TTC549 (cell line): ENCODE measurements around the gene MRTFA.
"Not testable (repeated sequence)": the region's sequence is repeated elsewhere in the genome, so short reads cannot be mapped to it uniquely, and the experiment has no call there.

Source experiments
- FAIRE-seq: peaks from 2 replicates; lab custom pipeline; 2012; peaks lifted over from hg19 to GRCh38; lab: Jason Lieb, UNC

MRTFA gene

DNA sequence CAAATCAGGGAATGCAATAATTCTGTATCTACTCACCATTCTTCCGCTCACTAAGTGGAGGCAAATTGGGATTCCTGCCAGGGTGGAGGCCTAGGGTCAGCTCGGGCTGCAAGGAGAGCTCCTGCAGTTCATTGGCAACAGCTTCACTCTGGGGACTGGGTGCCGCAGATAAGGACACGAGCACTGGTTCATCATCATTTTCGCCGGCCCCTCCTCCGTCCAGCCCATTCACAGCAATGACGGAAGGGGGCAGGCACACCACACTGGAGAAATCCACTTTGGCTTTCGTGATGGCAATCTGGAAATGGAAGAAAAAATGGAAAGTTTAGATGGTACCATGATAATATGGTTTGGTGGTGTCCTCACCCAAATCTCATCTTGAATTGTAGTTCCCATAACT lies 84.4 kb downstream of the MRTFA start:
- no peak for FAIRE-seq

- no peak for FAIRE-seq
Measured at GRCh38 chr22:40547729-40548143, 88.8 kb downstream of the MRTFA start.

DNA sequence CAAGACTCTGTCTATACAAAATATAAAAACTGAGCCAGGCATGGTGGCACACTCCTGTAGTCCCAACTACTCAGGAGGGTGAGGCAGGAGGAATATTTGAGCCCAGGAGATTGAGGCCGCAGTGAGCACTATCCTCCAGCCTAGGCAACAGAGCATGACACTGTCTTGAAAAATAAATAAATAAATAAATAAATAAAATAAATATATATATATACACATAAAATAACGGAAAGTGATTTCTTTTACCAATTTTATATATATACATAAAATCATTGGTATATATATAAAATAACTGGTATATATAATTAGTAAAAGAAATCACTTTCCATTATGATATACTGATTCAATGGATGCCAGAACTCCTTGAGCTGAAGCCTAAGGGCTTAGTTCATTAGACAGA lies 91.8 kb downstream of the MRTFA start:
- peak; percentile 76 for FAIRE-seq

- FAIRE-seq, result no peak
Measured at GRCh38 chr22:40542821-40543540, 93.5 kb downstream of the MRTFA start.

DNA sequence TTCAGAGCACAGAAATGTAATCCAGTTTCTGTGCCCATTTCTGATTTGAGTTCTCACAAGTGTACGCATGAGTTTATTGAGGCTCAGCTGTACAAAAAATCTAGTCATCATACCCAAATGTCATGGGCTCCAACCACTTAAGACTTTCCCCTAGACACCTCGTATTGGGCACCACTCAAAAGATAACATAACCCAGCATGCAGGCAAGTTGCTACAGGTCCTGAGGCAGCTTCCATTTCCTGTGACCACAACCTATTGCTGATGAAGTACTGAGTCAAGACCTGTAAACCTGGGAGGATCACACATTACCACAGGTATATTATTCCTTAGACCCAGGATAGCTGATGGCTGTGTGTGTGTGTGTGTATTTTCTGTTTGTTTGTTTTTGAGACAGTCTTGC lies 95.2 kb downstream of the MRTFA start:
- FAIRE-seq, result no peak

DNA sequence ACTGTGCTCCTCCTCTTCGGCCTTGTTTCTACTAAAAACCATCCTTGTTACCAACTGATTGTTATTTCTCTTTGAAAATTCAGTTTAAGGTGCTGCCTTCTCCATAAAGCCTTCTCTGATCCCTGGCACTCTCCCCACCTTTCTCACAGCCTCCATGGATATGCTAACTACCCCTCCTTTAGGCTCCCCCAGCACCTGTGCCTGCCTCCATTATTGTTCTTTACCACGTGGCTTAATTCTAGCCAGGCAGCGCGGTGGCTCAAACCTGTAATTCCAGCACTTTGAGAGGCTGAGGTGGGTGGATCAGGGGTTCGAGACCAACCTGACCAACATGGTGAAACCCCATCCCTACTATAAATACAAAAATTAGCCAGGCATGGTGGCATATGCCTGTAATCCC lies 96.3 kb downstream of the MRTFA start:
- no peak for FAIRE-seq

- not testable (repeated sequence) for FAIRE-seq
Measured at GRCh38 chr22:40536149-40536548, 100.4 kb downstream of the MRTFA start.

GRCh38 chr22:40535642-40536041 lies 100.9 kb downstream of the MRTFA start:
- FAIRE-seq, result no peak

DNA sequence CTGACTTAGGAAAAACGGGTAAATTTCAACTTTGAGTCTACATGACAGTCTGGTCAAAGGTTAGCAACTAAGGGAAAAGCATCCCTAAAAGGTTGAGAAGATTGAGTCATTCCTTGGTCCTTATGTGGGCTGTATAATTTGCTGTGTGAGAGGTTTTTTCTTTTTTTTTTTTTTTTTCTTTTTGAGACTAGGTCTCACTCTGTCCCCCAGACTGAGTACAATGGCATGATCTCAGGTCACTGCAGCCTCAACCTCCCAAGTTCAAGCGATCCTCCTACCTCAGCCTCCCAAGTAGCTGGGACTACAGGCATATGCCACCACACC lies 101.4 kb downstream of the MRTFA start:
- no peak for FAIRE-seq

- FAIRE-seq, result no peak
Measured at GRCh38 chr22:40534379-40535188, 101.9 kb downstream of the MRTFA start.

GRCh38 chr22:40533712-40534378 lies 102.7 kb downstream of the MRTFA start:
- peak; percentile 9 for FAIRE-seq

DNA sequence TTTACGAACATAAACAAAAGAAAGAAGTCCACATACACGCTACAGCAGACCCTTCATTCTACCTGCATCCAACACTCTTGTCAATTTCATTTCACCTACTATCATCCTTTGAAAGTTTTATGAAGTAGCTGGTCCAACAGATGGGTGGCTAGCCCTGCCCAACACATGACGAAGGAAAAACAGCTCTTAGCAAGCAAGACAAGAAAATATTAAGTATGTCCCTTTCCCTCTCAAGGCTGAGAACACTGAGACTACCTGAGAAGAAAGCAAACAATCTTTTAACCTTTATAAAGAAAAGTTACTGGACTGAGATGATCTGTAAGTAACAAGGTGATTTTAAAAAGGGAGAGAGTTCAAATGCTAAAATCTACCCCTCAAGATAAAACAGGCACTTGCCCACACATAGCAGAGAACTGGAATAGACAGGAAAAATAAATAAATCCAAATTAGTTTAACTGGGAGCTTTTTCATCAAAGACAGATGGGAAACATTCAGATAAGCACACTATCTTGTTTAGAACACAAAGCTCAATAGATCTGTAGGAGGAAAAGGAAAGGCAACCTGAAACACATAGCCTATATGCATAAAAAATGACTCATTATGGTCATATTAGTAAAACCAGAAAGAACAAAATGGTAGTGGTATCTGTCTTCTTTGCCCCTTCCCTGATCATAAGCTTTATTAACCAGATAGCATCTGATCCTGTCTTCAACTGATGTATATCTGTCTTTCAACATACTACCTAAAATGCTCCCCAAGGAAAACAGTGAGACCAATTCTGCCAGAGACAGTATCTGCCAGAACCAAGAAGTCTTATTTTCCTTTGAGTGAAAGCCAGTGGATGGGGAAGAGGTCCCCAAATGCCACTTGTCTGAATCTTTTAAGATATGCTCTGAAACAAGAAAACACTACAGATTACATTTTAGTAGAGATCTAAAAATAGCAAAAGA lies 104.3 kb downstream of the MRTFA start:
- no peak for FAIRE-seq

GRCh38 chr22:40530391-40530790 lies 106.1 kb downstream of the MRTFA start:
- FAIRE-seq, result not testable (repeated sequence)

GRCh38 chr22:40529821-40530220 lies 106.7 kb downstream of the MRTFA start:
- no peak for FAIRE-seq

DNA sequence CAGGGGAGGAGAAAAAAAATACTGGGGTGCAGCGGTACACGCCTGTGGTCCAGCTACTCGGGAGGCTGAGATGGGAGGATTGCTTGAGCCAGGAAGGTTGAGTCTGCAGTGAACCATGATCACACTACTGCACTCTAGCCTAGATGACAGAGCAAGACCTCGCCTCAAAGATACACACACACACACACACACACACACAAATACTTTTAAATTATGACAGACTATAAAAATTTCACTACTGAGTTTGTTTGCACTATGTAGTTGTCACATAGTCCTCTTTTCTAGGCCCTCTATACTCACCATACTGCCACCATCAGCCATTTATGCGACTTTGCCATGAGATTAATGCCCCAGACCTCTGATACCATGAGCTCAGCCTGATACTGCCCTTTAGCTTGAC lies 109.6 kb downstream of the MRTFA start:
- no peak for FAIRE-seq

- FAIRE-seq, result no peak
Measured at GRCh38 chr22:40525250-40525884, 111.2 kb downstream of the MRTFA start.

DNA sequence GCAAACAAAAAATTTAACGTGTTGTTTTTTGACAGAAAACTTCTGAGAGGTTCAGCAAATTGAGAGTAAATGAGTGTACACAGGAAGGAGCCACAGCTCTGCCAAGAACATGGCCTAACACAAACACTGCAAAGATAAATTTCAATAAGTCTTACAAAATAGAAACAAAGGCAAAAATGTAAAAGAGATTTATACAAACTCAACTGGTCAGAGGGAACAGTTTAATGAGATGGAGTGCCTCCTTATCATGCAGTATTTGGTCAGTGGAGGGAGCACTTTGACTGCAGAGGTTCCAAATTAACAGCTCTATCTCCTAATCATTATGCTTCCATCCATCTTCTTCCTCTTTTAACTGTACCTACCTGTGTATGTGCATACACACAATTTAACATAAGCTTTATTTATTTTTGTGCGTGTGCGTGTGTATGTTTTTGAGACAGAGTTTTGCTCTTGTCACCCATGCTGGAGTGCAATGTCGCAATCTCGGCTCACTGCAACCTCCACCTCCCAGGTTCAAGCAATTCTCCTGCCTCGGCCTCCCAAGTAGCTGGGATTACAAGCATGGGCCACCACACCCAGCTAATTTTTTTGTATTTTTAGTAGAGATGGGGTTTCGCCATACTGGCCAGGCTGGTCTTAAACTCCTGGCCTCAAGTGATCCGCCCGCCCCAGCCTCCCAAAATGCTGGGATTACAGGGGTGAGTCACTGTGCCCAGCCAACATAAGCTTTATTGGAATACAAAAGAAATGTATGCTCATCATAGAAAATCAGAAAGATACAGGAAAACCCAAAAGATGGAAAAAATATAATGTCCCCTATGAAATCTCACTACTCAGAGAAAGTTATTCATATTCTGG lies 111.9 kb downstream of the MRTFA start:
- no peak for FAIRE-seq

GRCh38 chr22:40522141-40522540 lies 114.4 kb downstream of the MRTFA start:
- no peak for FAIRE-seq

GRCh38 chr22:40521046-40521445 lies 115.5 kb downstream of the MRTFA start:
- no peak for FAIRE-seq

GRCh38 chr22:40520562-40520961 lies 116.0 kb downstream of the MRTFA start:
- FAIRE-seq, result no peak

GRCh38 chr22:40519948-40520331 lies 116.6 kb downstream of the MRTFA start:
- no peak for FAIRE-seq
